T-helper 1 cell (primary cell): Measurements from ENCODE around the gene GNA12.
"Not testable (repeated sequence)": the region's sequence is repeated elsewhere in the genome, so short reads cannot be mapped to it uniquely, and the experiment has no call there.

Experiments
- DNase-seq, 5 donors: peaks; one replicate each; pipeline ENCODE4 v3.0.0-alpha.2; 2012 to 2020

GNA12 gene

GRCh38 chr7:2775376-2775775, 68.7 kb downstream of the GNA12 start:
- no peak for DNase-seq

DNA sequence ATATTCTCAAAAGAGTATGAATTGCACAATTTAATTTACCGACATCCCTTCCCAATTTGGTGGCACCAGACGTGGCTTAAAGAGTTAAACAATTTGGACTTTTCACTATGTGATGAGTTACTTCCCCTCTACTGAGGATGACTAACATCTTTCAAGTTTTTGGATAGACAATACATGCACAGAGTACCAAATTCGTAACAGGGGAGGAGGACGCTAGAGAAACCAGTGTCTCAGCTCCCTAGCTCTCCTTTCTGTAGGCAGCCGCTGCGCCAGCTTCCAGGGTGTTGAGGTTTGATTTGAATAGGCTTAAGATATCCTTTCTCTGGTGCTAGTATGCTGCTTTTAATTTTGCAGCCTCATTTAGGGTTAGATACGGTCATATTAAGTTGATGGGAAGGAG, 69.2 kb downstream of the GNA12 start:
- DNase-seq, result no peak

- DNase-seq, result no peak
Measured at GRCh38 chr7:2774280-2774679, 69.8 kb downstream of the GNA12 start.

- DNase-seq, result no peak
Measured at GRCh38 chr7:2773608-2774007, 70.5 kb downstream of the GNA12 start.

- DNase-seq, result no peak
Measured at GRCh38 chr7:2771274-2771731, 72.8 kb downstream of the GNA12 start.

DNA sequence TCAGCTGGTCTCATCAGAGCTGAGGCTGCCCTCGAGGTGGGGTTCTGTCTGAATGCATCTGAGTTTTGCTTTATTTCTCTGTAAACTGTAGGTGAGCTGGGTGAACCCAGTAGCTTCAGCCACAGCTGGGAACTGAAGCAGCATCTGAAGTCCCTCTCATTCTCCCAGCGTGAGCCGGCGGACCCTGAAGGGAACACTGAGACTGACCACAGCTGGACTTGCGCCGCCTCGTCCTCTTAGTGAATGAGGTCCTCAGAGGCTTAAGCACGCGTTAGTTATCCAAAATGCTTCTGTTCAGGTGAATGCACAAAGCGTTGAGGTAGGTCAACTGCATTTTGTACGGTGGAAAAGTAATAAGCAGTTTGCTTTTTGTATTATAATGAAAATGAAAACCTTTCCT, 79.5 kb downstream of the GNA12 start:
- DNase-seq, result no peak

DNA sequence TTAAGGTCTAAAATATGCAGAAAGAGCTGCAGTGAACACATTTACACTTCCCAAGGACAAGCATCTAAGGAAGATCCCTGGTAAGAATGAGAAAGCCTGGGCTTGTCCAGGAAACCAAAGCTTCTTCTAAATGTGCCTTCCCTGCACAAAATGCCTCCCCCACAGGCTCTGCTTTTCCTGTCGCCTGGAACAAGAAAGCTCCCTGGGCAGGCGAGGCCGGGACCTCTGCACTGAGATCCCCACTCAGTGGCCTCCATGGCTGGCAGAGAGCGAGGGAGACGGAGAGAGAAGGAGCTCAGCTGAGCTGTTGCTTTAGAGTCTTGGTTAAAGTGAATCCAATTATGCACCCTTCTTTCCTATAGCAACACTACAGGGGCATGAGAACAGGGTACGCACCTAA, 80.5 kb downstream of the GNA12 start:
- DNase-seq, result no peak

DNA sequence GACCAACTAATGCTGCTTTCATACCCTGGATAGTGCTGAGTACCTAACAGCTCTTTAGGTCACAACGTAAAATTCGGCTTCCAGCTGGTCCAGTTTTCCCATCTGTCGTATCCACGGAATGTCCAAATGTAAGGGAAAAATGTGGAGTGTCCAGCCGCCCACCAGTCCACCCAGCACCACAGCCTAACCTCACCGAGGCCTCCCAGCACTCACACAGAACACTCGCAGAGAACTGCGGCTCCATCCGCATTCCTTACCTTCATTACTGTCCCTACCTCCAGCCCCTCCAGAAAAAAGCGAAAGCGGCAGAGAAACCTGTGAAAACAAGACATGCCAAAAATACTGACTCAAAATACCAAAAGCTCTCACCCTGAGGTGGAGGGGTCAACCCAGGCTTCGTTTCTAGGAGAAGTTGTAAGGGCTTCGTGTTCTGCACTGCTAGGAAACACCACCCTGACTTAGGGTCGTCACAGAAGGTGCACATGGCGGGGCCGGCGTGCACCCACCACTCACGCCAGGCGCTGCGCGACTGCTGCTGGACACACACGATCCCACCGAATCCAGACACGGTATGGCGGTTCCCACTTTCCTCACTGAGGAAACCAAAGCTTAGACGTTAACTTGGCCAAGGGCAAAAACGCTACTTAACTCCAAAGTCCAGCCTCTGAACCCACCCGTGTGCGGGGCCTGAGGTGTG, 82.2 kb downstream of the GNA12 start:
- DNase-seq, result no peak

- no peak for DNase-seq
Measured at GRCh38 chr7:2761131-2761624, 82.9 kb downstream of the GNA12 start.

DNA sequence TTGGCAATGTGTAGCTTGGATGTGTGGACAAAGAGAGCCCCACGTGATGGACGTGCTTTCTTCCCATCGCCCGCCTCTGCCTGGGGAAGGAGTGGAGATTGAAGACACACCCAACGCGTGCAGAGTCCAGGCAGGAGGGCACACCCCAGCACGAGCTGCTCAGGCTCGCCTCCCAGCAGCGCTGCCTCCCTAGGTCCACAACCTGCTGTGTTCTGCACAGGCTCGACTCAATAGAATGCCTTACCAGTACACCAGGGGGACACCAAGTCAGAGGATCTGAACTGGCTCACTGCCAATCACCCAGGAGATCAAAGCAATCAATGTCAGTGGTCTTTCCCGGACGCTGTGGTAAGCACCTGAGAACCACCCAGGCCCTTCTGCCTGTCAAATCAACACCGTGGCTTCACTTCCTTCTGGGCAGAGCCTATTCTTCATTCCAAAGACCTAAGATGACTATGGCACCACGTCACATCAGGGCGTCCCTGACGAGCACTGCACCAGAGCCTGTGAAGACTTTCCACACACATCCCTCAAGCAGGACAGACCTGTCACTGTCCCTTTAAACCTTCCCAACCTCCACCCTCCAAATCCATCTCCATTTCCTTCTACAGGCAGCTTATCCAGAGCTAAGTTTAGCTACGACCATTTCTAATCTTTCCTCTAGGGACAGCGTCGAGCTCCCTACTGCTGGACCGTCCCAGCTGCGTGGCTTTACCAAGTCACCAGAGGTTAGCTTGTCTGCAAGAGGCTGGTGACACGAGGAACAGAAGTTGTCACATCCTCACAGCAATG, 83.8 kb downstream of the GNA12 start:
- peak in 1 of 5 donors; percentile 15 for DNase-seq

GRCh38 chr7:2759736-2760097, 84.4 kb downstream of the GNA12 start:
- no peak for DNase-seq

DNA sequence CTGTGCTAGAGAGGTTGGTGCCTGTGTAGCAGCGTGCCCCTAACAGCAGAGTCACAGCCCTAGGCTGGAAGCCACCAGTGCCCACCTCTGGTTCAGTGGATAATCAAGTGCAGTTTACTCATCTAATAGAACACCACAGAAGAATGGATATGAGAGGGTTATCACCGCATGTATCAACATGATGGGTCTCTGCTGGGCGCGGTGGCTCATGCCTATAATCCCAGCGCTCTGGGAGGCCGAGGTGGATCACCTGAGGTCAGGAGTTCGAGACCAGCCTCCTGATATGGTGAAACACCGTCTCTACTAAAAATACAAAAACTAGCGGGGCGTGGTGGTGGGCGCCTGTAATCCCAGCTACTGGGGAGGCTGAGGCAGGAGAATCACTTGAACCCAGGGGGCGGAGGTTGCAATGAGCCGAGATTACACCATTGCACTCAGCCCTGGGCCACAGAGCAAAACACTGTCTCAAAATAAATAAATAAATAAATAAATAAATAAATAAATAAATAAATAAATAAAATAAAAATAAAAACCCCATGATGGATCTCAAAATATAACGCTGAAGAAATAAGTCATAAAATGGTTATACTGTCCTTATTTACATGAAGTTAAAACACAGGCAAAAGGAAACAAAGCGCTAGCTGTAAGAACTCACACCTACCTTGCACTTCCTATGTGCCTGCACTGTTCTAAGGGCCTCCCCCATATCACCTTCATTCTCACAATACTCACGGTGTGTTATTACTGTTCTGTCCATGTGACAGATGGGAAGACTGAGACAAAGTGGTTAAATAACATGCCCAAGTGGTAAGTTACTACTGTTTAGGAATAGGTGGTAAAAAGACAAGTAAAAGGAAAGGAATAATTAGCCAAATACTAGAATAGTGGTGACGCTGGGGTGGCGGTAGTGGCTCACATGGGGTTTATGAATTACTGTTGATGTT, 85.2 kb downstream of the GNA12 start:
- no peak for DNase-seq

- DNase-seq, result peak in 1 of 5 donors; percentile 94
Measured at GRCh38 chr7:2757904-2758672, 86.0 kb downstream of the GNA12 start.

- DNase-seq, result peak in 1 of 5 donors; percentile 13
Measured at GRCh38 chr7:2757361-2757903, 86.7 kb downstream of the GNA12 start.

DNA sequence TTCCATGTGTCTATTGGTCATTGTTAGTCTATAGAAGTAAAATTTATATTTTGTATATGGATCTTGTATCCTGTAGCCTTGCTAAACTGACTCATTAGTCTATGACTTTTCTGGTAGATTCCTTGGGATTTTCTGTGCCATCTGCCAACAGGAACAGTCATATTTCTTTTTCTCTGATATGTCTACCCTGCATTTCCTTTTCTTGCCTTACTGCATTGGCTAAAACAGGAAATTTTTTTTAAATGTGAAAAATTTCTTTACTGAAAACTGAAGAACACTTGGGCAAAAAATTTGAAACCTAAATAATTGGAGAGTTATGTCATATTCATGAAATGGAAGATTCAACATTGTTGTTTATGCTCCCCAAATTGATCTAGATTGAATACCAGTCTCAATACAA, 88.6 kb downstream of the GNA12 start:
- DNase-seq, result no peak

- no peak for DNase-seq
Measured at GRCh38 chr7:2754912-2755311, 89.2 kb downstream of the GNA12 start.

- DNase-seq, result no peak
Measured at GRCh38 chr7:2754086-2754485, 90.0 kb downstream of the GNA12 start.

DNA sequence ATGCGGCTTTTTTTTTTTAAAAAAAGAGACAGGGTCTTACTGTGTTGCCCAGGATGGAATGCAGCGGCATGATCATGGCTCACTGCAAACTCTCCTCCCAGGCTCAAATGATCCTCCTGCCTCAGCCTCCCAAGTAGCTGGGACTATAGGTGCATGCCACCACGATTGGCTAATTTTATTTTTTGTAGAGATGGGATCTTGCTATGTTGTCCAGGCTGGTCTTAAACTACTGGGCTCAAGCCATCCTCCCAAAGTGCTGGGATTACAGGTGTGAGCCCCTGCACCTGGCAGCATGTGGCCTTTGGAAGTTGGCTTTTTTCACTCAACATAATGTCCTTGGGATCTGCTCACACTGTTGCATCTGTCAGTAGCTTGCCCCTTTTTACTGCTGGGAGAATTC, 91.0 kb downstream of the GNA12 start:
- DNase-seq, result no peak

- DNase-seq, result no peak
Measured at GRCh38 chr7:2751086-2751485, 93.0 kb downstream of the GNA12 start.

- DNase-seq, result no peak
Measured at GRCh38 chr7:2750004-2750407, 94.1 kb downstream of the GNA12 start.

DNA sequence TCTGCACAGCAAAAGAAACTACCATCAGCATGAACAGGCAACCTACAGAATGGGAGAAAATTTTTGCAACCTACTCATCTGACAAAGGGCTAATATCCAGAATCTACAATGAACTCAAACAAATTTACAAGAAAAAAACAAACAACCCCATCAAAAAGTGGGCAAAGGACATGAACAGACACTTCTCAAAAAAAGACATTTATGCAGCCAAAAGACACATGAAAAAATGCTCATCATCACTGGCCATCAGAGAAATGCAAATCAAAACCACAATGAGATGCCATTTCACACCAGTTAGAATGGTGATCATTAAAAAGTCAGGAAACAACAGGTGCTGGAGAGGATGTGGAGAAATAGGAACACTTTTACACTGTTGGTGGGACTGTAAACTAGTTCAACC, 95.4 kb downstream of the GNA12 start:
- DNase-seq, result not testable (repeated sequence)
